Kidney (tissue), 14 donors: ENCODE results near the gene SH3RF3. TPM values are rescaled to one million over a fixed set of nuclear protein-coding genes. Genes with fewer than 3 reads are reported as not detected.

ENCODE experiments used
- DNase-seq, 5 donors: peaks; one replicate each; pipeline ENCODE4 v3.0.0-alpha.2; 2013 to 2020
- FAIRE-seq: peaks from 2 replicates; lab custom pipeline; 2012; peaks lifted over from hg19 to GRCh38; lab: Jason Lieb, UNC
- H3K27ac ChIP-seq, 2 donors: one replicate each; pipeline ENCODE4 v1.7.0; 2013; ENCODE audit warnings: low read depth in 2 of 2, low read length in 2 of 2, inconsistent platforms in 1 of 2
- H3K27me3 ChIP-seq: one replicate; pipeline ENCODE4 v1.7.1; 2013; ENCODE audit warnings: low read length, inconsistent platforms; ENCODE audit not compliant: control insufficient read depth, insufficient read depth
- H3K36me3 ChIP-seq, 3 donors: one replicate each; pipeline versions ENCODE4 v1.7.0 to v1.7.1; 2013; ENCODE audit warnings: low read length in 3 of 3, control low read depth in 1 of 3, inconsistent platforms in 1 of 3; ENCODE audit not compliant: insufficient read depth in 3 of 3, control insufficient read depth in 2 of 3
- H3K4me1 ChIP-seq, 3 donors: one replicate each; pipeline versions ENCODE4 v1.7.0 to v1.7.1; 2013; ENCODE audit warnings: low read length in 3 of 3, inconsistent platforms in 1 of 3, low read depth in 1 of 3; ENCODE audit not compliant: control insufficient read depth in 2 of 3, insufficient read depth in 2 of 3
- H3K4me3 ChIP-seq, 3 donors: one replicate each; pipeline versions ENCODE4 v1.7.0 to v1.8.1; 2013; ENCODE audit warnings: low read length in 3 of 3, control low read depth in 1 of 3, inconsistent platforms in 1 of 3
- H3K9ac ChIP-seq, 3 donors: one replicate each; pipeline versions ENCODE4 v1.7.0 to v1.7.1; 2013; ENCODE audit warnings: low read length in 3 of 3, control low read depth in 1 of 3, inconsistent platforms in 1 of 3
- H3K9me3 ChIP-seq, 3 donors: one replicate each; pipeline versions ENCODE4 v1.7.0 to v1.7.1; 2013; ENCODE audit warnings: low read length in 3 of 3, control low read depth in 1 of 3, inconsistent platforms in 1 of 3; ENCODE audit not compliant: control insufficient read depth in 2 of 3, insufficient read depth in 1 of 3
- intact Hi-C: fragments of 100-400 bp; cut with DNase I; formaldehyde crosslinking; loops from one replicate; pipeline ENCODE4 v1.11.1; 2022
- polyA plus RNA-seq: library from polyadenylated mRNA; stranded (reverse); fragments of 350-450 nt; fragmentation: Illumina TruSeq; extraction: RNeasy Lipid Tissue Mini Kit (QIAGEN cat#74804); gene quantifications from one replicate; pipeline ENCODE4 v1.2.3, GENCODE V29; 2014; ENCODE audit warnings: low read depth, low replicate concordance; ENCODE audit not compliant: insufficient read depth
- total RNA-seq: library from RNA; stranded (reverse); fragmentation: NEBNext Ultra II Directional; extraction: Animal tissue kit (Norgen Biotek cat#: 25700); gene quantifications from one replicate; pipeline ENCODE4 v1.2.1, GENCODE V29; 2021
- TF ChIP-seq, protein P1 (sequence below): IDR thresholded peaks from 3 replicates; pipeline ENCODE4 v1.5.1; 2012; ENCODE audit warnings: mild to moderate bottlenecking, moderate library complexity, borderline replicate concordance; ENCODE audit not compliant: insufficient read depth; ENCODE audit errors: extremely low read depth
- donor health status: control.
- donor health status: control.
- donor health status: control.
- donor health status: control.
- donor health status: control.
- donor health status: DM: yes; HTN: yes; CAD: no.
- donor health status: Normal renal cell carcinoma (clear cell type).

The SH3RF3 gene
- total and polyA plus RNA-seq, 2 donors from 2014 or later: 1.7 to 10.7 TPM

DNA sequence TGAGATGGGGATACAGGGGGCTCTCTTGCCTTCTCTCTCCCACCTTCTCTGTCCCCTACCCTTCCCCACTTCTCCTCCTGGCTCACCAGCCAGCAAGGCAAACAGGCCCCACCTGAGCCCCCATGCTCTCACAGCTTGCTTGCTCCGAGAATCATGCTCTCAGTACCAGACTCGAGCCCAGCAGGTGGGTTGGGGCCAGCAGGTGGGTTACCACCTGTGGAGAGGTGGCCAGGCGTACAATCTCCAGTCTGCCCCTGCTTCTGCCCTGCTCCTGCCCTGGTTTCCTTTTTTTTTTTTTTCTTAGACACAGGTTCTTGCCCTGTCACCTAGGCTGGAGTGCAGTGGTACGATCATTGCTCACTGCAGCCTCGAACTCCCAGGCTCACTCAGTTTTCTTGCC lies 214.5 kb downstream of the SH3RF3 start:
- Histone ChIP-seq H3K4me3 (no peak overlapping the region), H3K9ac (no peak overlapping the region), H3K36me3 (no peaks in the 10 kb centered on the region), H3K9me3 (no peaks in the 10 kb centered on the region), H3K27me3 (no peaks in the 10 kb centered on the region), H3K4me1 (no peaks in the 10 kb centered on the region), H3K27ac (no peak overlapping the region)
- DNase-seq: peak in 1 of 5 donors; percentile 20
- intact Hi-C loops: no loop called here
- FAIRE-seq: no peak
- TF ChIP-seq, protein P1, sequence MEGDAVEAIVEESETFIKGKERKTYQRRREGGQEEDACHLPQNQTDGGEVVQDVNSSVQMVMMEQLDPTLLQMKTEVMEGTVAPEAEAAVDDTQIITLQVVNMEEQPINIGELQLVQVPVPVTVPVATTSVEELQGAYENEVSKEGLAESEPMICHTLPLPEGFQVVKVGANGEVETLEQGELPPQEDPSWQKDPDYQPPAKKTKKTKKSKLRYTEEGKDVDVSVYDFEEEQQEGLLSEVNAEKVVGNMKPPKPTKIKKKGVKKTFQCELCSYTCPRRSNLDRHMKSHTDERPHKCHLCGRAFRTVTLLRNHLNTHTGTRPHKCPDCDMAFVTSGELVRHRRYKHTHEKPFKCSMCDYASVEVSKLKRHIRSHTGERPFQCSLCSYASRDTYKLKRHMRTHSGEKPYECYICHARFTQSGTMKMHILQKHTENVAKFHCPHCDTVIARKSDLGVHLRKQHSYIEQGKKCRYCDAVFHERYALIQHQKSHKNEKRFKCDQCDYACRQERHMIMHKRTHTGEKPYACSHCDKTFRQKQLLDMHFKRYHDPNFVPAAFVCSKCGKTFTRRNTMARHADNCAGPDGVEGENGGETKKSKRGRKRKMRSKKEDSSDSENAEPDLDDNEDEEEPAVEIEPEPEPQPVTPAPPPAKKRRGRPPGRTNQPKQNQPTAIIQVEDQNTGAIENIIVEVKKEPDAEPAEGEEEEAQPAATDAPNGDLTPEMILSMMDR: no peak

- H3K4me1 ChIP-seq: peaks cover 0 to 3% (median 0%) of the 10 kb centered on the region in 3 donors
- FAIRE-seq (no peak), DNase-seq (peak in 1 of 5 donors; percentile 35)
- H3K9me3 ChIP-seq: no peaks in the 10 kb centered on the region
- no peaks in the 10 kb centered on the region for H3K27me3 ChIP-seq
- no peak overlapping the region for H3K27ac ChIP-seq
- H3K4me3 ChIP-seq: no peak overlapping the region
- intact Hi-C loops: no loop called here
- TF ChIP-seq, protein P1: no peak
- no peak overlapping the region for H3K9ac ChIP-seq
- no peaks in the 10 kb centered on the region for H3K36me3 ChIP-seq
Measured at GRCh38 chr2:109344270-109344805, 215.3 kb downstream of the SH3RF3 start.

- Histone ChIP-seq H3K9me3 (no peaks in the 10 kb centered on the region), H3K4me1 (peaks cover 0 to 7% (median 0%) of the 10 kb centered on the region in 3 donors), H3K4me3 (no peak overlapping the region), H3K9ac (no peak overlapping the region), H3K27me3 (no peaks in the 10 kb centered on the region), H3K27ac (no peak overlapping the region), H3K36me3 (no peaks in the 10 kb centered on the region)
- DNase-seq (peak in 1 of 5 donors; percentile 23), FAIRE-seq (no peak)
- intact Hi-C loops: no loop called here
- TF ChIP-seq, protein P1: no peak
Measured at GRCh38 chr2:109345091-109345490, 216.1 kb downstream of the SH3RF3 start.
